Esophagus muscularis mucosa (tissue), 4 donors: ENCODE results near the gene RPH3AL.

Source experiments
- CTCF ChIP-seq, 3 experiments: fragments of 200-600 bp in 2 of 3; fragments of 450-650 bp in 1 of 3; sonication (generic) in 2 of 3; IDR thresholded peaks; one replicate each; pipeline ENCODE4 v1.5.1; 2017 to 2019; ENCODE audit warnings: antibody characterized with exemption in 3 of 3, mild to moderate bottlenecking in 2 of 3, moderate library complexity in 1 of 3
- EP300 ChIP-seq: sonication (generic); formaldehyde crosslinking; IDR thresholded peaks from one replicate; pipeline ENCODE4 v1.6.1; 2017; ENCODE audit warnings: antibody characterized with exemption
- POLR2A ChIP-seq: fragments of 450-650 bp; IDR thresholded peaks from one replicate; pipeline ENCODE4 v1.6.1; 2017; ENCODE audit warnings: antibody characterized with exemption, moderate library complexity, mild to moderate bottlenecking, low read depth
- POLR2AphosphoS5 ChIP-seq, 2 donors: sonication (generic); formaldehyde crosslinking; IDR thresholded peaks; one replicate each; pipeline ENCODE4 v1.6.1; 2017; ENCODE audit warnings: antibody characterized with exemption in 2 of 2

GRCh38 chr17:280901-281300 is 71.7 kb downstream of the RPH3AL start:
- TF ChIP-seq CTCF (IDR thresholded peaks at IDR 0.05) (no peak), POLR2AphosphoS5 (IDR thresholded peaks at IDR 0.05) (no peak), POLR2A (no peak), EP300 (no peak)
